GM12865 (cell line): Measurements from ENCODE around the gene NUP93.

Experiments
- DNase-seq: peaks from one replicate; pipeline ENCODE4 v3.0.0; 2010; ENCODE audit warnings: low read depth
- H3K4me3 ChIP-seq: 2 replicates; pipeline ENCODE4 v1.5.1; 2011; ENCODE audit warnings: mild to moderate bottlenecking, low read depth, low read length, control low read depth
- TF ChIP-seq, protein P1 (sequence below): IDR thresholded peaks from 2 replicates; pipeline ENCODE4 v1.5.1; 2011; ENCODE audit warnings: low read length, control low read depth, low read depth, inconsistent platforms; ENCODE audit not compliant: insufficient read depth; ENCODE audit errors: missing control alignments

Gene NUP93

DNA sequence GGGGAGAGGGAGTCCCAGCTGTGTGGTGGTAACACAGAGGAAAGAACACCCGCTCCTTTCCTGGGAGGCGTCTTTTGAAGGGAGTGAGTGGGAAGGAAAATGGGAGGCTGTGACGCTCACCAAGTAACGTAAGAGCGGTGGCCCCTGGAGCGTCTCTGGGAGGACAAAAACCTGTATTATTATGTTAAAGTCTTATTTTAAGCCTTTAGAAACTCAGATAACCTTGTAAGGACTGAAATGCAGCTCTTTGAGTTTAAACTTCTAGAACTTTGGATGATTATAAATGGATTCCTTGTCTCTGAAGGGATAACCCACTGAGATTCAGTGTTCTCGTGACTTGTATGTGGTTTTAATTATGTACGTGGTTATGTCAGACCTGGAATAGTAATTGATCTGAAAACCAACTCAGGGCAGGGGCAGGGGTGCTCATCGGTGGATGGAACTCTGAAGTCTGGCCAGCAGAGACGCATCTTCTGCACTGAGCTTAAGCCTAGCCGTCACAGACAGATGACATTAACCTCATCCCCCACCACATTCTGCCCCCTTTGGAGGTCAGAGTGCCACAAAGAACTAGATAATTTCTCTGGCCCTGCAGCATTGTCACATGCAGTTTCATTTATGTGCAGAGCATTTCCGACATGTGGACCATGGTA is 93.3 kb downstream of the NUP93 start:
- TF ChIP-seq, protein P1, sequence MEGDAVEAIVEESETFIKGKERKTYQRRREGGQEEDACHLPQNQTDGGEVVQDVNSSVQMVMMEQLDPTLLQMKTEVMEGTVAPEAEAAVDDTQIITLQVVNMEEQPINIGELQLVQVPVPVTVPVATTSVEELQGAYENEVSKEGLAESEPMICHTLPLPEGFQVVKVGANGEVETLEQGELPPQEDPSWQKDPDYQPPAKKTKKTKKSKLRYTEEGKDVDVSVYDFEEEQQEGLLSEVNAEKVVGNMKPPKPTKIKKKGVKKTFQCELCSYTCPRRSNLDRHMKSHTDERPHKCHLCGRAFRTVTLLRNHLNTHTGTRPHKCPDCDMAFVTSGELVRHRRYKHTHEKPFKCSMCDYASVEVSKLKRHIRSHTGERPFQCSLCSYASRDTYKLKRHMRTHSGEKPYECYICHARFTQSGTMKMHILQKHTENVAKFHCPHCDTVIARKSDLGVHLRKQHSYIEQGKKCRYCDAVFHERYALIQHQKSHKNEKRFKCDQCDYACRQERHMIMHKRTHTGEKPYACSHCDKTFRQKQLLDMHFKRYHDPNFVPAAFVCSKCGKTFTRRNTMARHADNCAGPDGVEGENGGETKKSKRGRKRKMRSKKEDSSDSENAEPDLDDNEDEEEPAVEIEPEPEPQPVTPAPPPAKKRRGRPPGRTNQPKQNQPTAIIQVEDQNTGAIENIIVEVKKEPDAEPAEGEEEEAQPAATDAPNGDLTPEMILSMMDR, result no peak

GRCh38 chr16:56824331-56824730 is 94.4 kb downstream of the NUP93 start:
- TF ChIP-seq, protein P1, result no peak
- H3K4me3 ChIP-seq, result no peak overlapping the region
- DNase-seq, result no peak

More for the DNA sequence above, 93.3 kb downstream of the NUP93 start:
- H3K4me3 ChIP-seq, result no peak overlapping the region
- DNase-seq, result no peak

DNA sequence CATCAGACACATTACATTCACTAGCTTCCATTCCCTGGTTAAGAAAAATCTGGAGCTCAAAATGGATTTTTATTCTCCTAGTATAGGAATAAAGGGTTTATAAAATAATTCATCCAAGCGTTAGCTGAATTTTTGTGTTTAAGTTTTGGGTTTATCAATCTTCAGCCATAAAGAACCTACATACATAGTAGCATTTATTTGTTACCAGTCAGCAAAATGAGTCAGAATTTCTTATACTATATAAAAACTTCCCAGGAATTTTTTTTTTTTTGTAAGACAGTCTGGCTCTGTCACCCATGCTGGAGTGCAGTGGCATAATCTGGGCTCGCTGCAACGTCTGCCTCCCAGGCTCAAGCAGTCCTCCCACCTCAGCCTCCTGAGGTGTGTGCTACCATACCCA is 94.9 kb downstream of the NUP93 start:
- TF ChIP-seq, protein P1, result no peak
- DNase-seq, result no peak

GRCh38 chr16:56825826-56826225 is 95.9 kb downstream of the NUP93 start:
- DNase-seq, result no peak
- H3K4me3 ChIP-seq, result no peak overlapping the region
- TF ChIP-seq, protein P1, result no peak

More for the DNA sequence above, 94.9 kb downstream of the NUP93 start:
- no peak overlapping the region for H3K4me3 ChIP-seq

GRCh38 chr16:56828647-56829046 is 98.7 kb downstream of the NUP93 start:
- no peak for DNase-seq
- TF ChIP-seq, protein P1, result no peak
- no peak overlapping the region for H3K4me3 ChIP-seq

DNA sequence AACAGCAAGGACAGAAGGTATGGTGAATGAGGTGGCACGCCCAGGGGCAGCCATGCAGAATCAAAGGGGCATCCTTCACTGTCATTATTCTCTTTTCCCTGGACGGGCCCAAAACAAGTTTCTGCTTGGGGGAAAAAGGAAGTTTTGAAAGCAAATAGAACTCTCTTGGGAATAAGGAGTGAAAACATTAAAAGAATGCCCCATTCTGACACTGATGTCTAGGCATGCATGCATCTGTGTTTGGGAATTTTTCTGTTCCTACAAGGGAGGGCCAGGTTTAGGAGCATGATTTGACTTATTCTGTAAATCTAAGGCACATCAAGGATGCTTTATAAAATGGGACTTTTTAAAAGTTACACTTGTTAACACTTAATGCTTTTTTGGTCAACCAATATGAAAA is 100.7 kb downstream of the NUP93 start:
- TF ChIP-seq, protein P1, result no peak
- no peak for DNase-seq
- no peak overlapping the region for H3K4me3 ChIP-seq

DNA sequence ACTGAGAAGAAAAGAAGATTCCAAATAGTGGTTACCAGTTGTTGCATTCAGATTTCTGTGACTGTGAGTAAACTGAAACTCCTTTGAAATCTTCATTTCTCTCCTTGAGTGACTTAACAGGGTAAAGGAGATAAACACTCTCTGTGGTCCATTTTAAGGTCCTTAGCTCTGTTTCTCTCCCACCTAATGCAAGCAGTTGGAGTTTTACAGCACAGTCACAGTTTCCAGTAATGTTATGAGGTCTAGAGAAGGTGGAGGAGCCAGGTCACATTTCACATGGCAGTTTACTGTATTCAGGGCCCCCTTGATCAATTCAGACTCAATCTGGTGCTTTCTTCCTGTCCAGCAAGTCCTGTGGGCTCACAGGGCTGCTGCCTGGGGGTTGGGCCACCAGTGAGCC is 102.8 kb downstream of the NUP93 start:
- TF ChIP-seq, protein P1, result no peak
- H3K4me3 ChIP-seq, result no peak overlapping the region
- DNase-seq, result no peak
